ENCODE data around the gene ZNF536.
"Not testable (repeated sequence)": the region's sequence is repeated elsewhere in the genome, so short reads cannot be mapped to it uniquely, and the experiment has no call there.

The ZNF536 gene

GRCh38 chr19:30490760-30491159 is 118.6 kb downstream of the ZNF536 start:
- Histone ChIP-seq H3K27me3 (ENCODE audit: insufficient read depth, poor library complexity, severe bottlenecking) (peaks cover 2% of the 10 kb centered on the region), H3K4me3 (replicated peaks; ENCODE audit: insufficient read depth, low read length) (no peak overlapping the region), H3K27ac (replicated peaks) (no peak overlapping the region)
- DNase-seq (ENCODE audit: low read depth in 1 of 2, low spot score in 1 of 2) = no peak
- no peak for TF ChIP-seq GABPA (IDR thresholded peaks at IDR 0.05; ENCODE audit: low read depth)
- TF ChIP-seq, protein P1, sequence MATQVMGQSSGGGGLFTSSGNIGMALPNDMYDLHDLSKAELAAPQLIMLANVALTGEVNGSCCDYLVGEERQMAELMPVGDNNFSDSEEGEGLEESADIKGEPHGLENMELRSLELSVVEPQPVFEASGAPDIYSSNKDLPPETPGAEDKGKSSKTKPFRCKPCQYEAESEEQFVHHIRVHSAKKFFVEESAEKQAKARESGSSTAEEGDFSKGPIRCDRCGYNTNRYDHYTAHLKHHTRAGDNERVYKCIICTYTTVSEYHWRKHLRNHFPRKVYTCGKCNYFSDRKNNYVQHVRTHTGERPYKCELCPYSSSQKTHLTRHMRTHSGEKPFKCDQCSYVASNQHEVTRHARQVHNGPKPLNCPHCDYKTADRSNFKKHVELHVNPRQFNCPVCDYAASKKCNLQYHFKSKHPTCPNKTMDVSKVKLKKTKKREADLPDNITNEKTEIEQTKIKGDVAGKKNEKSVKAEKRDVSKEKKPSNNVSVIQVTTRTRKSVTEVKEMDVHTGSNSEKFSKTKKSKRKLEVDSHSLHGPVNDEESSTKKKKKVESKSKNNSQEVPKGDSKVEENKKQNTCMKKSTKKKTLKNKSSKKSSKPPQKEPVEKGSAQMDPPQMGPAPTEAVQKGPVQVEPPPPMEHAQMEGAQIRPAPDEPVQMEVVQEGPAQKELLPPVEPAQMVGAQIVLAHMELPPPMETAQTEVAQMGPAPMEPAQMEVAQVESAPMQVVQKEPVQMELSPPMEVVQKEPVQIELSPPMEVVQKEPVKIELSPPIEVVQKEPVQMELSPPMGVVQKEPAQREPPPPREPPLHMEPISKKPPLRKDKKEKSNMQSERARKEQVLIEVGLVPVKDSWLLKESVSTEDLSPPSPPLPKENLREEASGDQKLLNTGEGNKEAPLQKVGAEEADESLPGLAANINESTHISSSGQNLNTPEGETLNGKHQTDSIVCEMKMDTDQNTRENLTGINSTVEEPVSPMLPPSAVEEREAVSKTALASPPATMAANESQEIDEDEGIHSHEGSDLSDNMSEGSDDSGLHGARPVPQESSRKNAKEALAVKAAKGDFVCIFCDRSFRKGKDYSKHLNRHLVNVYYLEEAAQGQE (IDR thresholded peaks at IDR 0.05; ENCODE audit: insufficient replicate concordance, low read depth) = no peak
- TF ChIP-seq POLR2AphosphoS5 (IDR thresholded peaks at IDR 0.05; ENCODE audit: low read depth) = no peak
- TF ChIP-seq CTCF (IDR thresholded peaks at IDR 0.05; ENCODE audit: insufficient read depth, low read length) = no peak
- no peak for TF ChIP-seq SPI1 (IDR thresholded peaks at IDR 0.05; ENCODE audit: borderline replicate concordance, low read depth)

DNA sequence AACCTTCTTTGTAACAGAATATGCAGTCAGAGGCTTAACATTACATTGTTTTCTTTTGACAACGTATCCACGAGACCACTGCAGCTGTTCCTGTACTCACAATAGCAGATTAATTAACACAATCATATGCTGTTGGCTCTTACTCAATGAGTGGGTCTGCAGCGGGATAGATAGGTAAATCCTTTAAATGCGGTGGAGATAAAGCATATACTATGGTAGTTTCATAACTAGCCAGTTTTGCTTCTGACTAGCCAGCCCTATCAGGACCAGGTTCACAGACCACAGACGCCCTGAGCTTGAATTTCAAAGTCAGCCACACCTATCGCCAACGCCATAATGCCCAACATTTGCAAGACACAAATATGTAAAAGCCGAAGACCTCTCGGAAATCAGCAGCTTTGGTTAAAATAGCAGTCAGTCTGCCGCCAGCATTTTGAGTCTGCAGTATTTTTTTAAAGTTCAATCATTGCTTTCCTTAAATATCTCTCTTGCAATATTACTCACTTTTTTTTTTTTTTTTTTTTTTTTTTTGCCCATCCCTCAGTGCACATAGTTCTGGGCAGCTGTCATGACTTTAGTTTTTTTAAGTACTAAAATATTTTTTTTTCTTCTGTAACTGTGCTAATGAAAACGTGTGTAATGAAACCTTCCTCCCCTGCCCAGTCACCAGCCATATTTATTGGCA is 120.5 kb downstream of the ZNF536 start:
- Histone ChIP-seq H3K27me3 (ENCODE audit: insufficient read depth, poor library complexity, severe bottlenecking) (no peaks in the 10 kb centered on the region), H3K4me3 (replicated peaks; ENCODE audit: insufficient read depth, low read length) (no peak overlapping the region), H3K27ac (replicated peaks) (no peak overlapping the region)
- TF ChIP-seq CTCF (IDR thresholded peaks at IDR 0.05; ENCODE audit: insufficient read depth, low read length) = no peak
- TF ChIP-seq SPI1 (IDR thresholded peaks at IDR 0.05; ENCODE audit: borderline replicate concordance, low read depth) = no peak
- TF ChIP-seq POLR2AphosphoS5 (IDR thresholded peaks at IDR 0.05; ENCODE audit: low read depth) = no peak
- TF ChIP-seq, protein P1 (IDR thresholded peaks at IDR 0.05; ENCODE audit: insufficient replicate concordance, low read depth) = no peak
- no peak for TF ChIP-seq GABPA (IDR thresholded peaks at IDR 0.05; ENCODE audit: low read depth)
- no peak for DNase-seq (ENCODE audit: low read depth in 1 of 2, low spot score in 1 of 2)

DNA sequence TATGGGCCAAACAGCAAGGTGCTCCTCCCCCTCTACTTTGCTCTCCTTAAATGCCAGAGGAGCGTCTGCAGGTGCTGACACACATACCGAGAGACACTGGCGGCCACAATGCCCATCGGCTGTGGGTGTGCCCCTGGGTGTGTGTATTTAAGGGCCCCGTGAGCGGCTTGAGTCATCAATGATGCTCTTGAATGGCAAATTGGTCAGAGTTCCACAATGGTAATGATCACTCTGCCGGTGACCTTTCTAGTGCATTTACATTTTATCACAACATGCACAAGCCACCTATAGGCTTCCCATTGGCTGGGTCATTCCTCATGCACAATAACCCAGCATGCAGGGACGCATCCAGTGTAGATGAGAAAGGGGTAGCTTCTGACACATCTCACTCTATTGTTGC is 124.8 kb downstream of the ZNF536 start:
- Histone ChIP-seq H3K4me3 (replicated peaks; ENCODE audit: insufficient read depth, low read length) (no peak overlapping the region), H3K27me3 (ENCODE audit: insufficient read depth, poor library complexity, severe bottlenecking) (no peaks in the 10 kb centered on the region), H3K27ac (replicated peaks) (no peak overlapping the region)
- TF ChIP-seq SPI1 (IDR thresholded peaks at IDR 0.05; ENCODE audit: borderline replicate concordance, low read depth) (no peak), GABPA (IDR thresholded peaks at IDR 0.05; ENCODE audit: low read depth) (no peak), CTCF (IDR thresholded peaks at IDR 0.05; ENCODE audit: insufficient read depth, low read length) (no peak), POLR2AphosphoS5 (IDR thresholded peaks at IDR 0.05; ENCODE audit: low read depth) (no peak)
- TF ChIP-seq, protein P1 (IDR thresholded peaks at IDR 0.05; ENCODE audit: insufficient replicate concordance, low read depth) = no peak
- no peak for DNase-seq (ENCODE audit: low read depth in 1 of 2, low spot score in 1 of 2)

DNA sequence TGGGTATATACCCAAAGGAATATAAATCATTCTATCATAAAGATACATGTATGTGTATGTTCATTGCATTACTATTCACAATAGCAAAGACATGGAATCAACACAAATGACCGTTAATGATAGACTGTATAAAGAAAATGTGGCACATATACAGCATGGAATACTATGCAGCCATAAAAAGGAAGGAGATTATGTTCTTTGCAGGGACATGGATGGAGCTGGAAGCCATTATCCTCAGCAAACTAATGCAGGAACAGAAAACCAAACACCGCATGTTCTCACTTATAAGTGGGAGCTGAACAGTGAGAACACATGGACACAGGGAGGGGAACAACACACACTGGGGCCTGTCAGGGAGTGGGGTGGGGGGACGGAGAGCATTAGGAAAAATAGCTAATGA is 125.9 kb downstream of the ZNF536 start:
- DNase-seq (ENCODE audit: low read depth in 1 of 2, low spot score in 1 of 2); H3K27me3 ChIP-seq (ENCODE audit: insufficient read depth, poor library complexity, severe bottlenecking); H3K27ac ChIP-seq (replicated peaks); H3K4me3 ChIP-seq (replicated peaks; ENCODE audit: insufficient read depth, low read length): not testable (repeated sequence)

Measured in HL-60 (cell line).